ENCODE measurements around the gene SRSF4.

SRSF4 gene

DNA sequence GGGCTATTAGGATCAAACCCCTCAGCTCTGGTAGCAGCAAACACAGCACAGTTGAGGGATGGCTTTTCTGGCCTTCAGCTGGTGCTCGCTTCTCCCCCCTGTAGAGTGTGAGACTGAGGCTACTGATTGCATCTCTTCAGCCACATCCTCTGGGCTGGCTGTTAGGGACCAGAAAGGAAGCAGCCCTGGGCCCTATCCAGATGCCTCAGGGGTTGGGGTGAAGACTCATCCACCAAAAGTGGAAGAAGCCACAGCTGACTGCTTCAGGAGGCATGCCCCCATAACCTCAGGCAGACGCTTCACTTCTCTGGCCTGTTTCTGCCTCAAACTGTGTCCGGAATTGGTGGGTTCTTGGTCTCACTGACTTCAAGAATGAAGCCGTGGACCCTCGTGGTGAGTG is 51.8 kb downstream of the SRSF4 start:
- peak; percentile 7 for DNase-seq (ENCODE audit: low spot score)
- in situ Hi-C loops (cut with MboI; ENCODE audit: low pct_unique_long_range_greater_than_20kb, low sequenced_read_pairs, unreplicated experiment): no loop called here
- no peak for TF ChIP-seq CTCF (IDR thresholded peaks at IDR 0.05; ENCODE audit: extremely low read depth, insufficient read depth, missing control alignments)

GRCh38 chr1:29128739-29129138 is 53.0 kb downstream of the SRSF4 start:
- no peak for DNase-seq (ENCODE audit: low spot score)
- no peak for TF ChIP-seq CTCF (IDR thresholded peaks at IDR 0.05; ENCODE audit: extremely low read depth, insufficient read depth, missing control alignments)
- in situ Hi-C loops (cut with MboI; ENCODE audit: low pct_unique_long_range_greater_than_20kb, low sequenced_read_pairs, unreplicated experiment): no loop called here

GRCh38 chr1:29126198-29126597 is 55.5 kb downstream of the SRSF4 start:
- no peak for TF ChIP-seq CTCF (IDR thresholded peaks at IDR 0.05; ENCODE audit: extremely low read depth, insufficient read depth, missing control alignments)
- DNase-seq (ENCODE audit: low spot score): no peak
- in situ Hi-C loops (cut with MboI; ENCODE audit: low pct_unique_long_range_greater_than_20kb, low sequenced_read_pairs, unreplicated experiment): no loop called here

DNA sequence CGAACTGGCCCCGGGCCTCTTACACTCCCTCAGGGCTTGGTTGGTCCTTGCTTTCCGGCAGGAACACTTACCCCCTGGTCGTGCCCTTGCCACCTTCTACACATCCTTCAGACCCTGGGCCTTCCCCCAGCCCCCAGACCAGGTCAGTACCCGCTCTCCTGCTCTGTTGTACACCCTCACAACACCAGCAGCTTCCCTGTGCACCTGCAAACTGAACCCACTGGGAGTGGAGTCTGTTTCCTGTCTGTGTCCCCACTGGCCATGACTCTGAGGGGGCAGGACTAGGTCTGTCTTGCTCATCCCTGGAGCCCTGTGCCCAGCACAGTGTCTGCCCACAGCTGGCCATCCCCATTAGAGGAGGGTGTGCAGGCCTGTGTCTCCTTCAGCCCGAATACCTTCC is 55.9 kb downstream of the SRSF4 start:
- peak; percentile 28 for DNase-seq (ENCODE audit: low spot score)
- no peak for TF ChIP-seq CTCF (IDR thresholded peaks at IDR 0.05; ENCODE audit: extremely low read depth, insufficient read depth, missing control alignments)
- in situ Hi-C loops (cut with MboI; ENCODE audit: low pct_unique_long_range_greater_than_20kb, low sequenced_read_pairs, unreplicated experiment): no loop called here

- in situ Hi-C loops (cut with MboI; ENCODE audit: low pct_unique_long_range_greater_than_20kb, low sequenced_read_pairs, unreplicated experiment): no loop called here
These were observed 56.5 kb downstream of the SRSF4 start for GRCh38 chr1:29125237-29125641.

GRCh38 chr1:29124366-29125236 is 57.1 kb downstream of the SRSF4 start:
- peak; percentile 86 for DNase-seq (ENCODE audit: low spot score)
- no peak for TF ChIP-seq CTCF (IDR thresholded peaks at IDR 0.05; ENCODE audit: extremely low read depth, insufficient read depth, missing control alignments)
- in situ Hi-C loops (cut with MboI; ENCODE audit: low pct_unique_long_range_greater_than_20kb, low sequenced_read_pairs, unreplicated experiment): no loop called here

More at GRCh38 chr1:29125237-29125641, 56.5 kb downstream of the SRSF4 start:
- DNase-seq (ENCODE audit: low spot score): peak; percentile 27
- no peak for TF ChIP-seq CTCF (IDR thresholded peaks at IDR 0.05; ENCODE audit: extremely low read depth, insufficient read depth, missing control alignments)

Data from GM13977 (cell line).